Measurements from ENCODE around the gene MLLT1. TPM values are rescaled to one million over a fixed set of nuclear protein-coding genes. Genes with fewer than 3 reads are reported as not detected.

The MLLT1 gene
- total RNA-seq, 4 donors from 2014 or later: 5.9 to 103 (median 13.3) TPM

GRCh38 chr19:6213266-6213595, 66.5 kb downstream of the MLLT1 start:
- Histone ChIP-seq H3K27ac (no peak overlapping the region), H3K36me3 (no peaks in the 10 kb centered on the region), H3K4me3 (no peak overlapping the region), H3K4me1 (peaks cover 0 to 15% of the 10 kb centered on the region in 2 donors), H3K9me3 (no peaks in the 10 kb centered on the region), H3K27me3 (no peaks in the 10 kb centered on the region)
- no peak for TF ChIP-seq POLR2A (IDR thresholded peaks at IDR 0.05)
- TF ChIP-seq CTCF (IDR thresholded peaks at IDR 0.05): no peak
- intact Hi-C loops (cut with DNase I; ENCODE audit: low total_unique reads): no loop called here
- DNase-seq: peak in 1 of 2 donors; percentile 20

GRCh38 chr19:6212403-6213265, 67.1 kb downstream of the MLLT1 start:
- H3K4me3 ChIP-seq: no peak overlapping the region
- no peaks in the 10 kb centered on the region for H3K9me3 ChIP-seq
- intact Hi-C loops (cut with DNase I; ENCODE audit: low total_unique reads): no loop called here
- H3K27me3 ChIP-seq: no peaks in the 10 kb centered on the region
- H3K4me1 ChIP-seq: peaks cover 0 to 9% of the 10 kb centered on the region in 2 donors
- TF ChIP-seq CTCF (IDR thresholded peaks at IDR 0.05) (no peak), POLR2A (IDR thresholded peaks at IDR 0.05) (no peak)
- peak in 1 of 2 donors; percentile 14 for DNase-seq
- no peak overlapping the region for H3K27ac ChIP-seq
- H3K36me3 ChIP-seq: no peaks in the 10 kb centered on the region

GRCh38 chr19:6211632-6212402, 68.0 kb downstream of the MLLT1 start:
- Histone ChIP-seq H3K4me1 (peaks cover 0 to under 1% of the 10 kb centered on the region in 2 donors), H3K27me3 (no peaks in the 10 kb centered on the region), H3K36me3 (no peaks in the 10 kb centered on the region), H3K4me3 (no peak overlapping the region), H3K27ac (no peak overlapping the region), H3K9me3 (no peaks in the 10 kb centered on the region)
- no peak for DNase-seq
- intact Hi-C loops (cut with DNase I; ENCODE audit: low total_unique reads): no loop called here
- no peak for TF ChIP-seq CTCF (IDR thresholded peaks at IDR 0.05)
- no peak for TF ChIP-seq POLR2A (IDR thresholded peaks at IDR 0.05)

GRCh38 chr19:6210721-6211600, 68.8 kb downstream of the MLLT1 start:
- Histone ChIP-seq H3K27ac (peak overlapping the region; percentile 23 to 43), H3K9me3 (no peaks in the 10 kb centered on the region), H3K27me3 (no peaks in the 10 kb centered on the region), H3K4me3 (no peak overlapping the region), H3K36me3 (no peaks in the 10 kb centered on the region), H3K4me1 (no peaks in the 10 kb centered on the region)
- TF ChIP-seq CTCF (IDR thresholded peaks at IDR 0.05): no peak
- no peak for TF ChIP-seq POLR2A (IDR thresholded peaks at IDR 0.05)
- intact Hi-C loops (cut with DNase I; ENCODE audit: low total_unique reads): no loop called here
- DNase-seq: no peak

Measured in uterus (tissue), 4 donors.